ENCODE measurements around the gene MACROH2A2.

GRCh38 chr10:70123817-70124216, 71.2 kb downstream of the MACROH2A2 start:
- TF ChIP-seq GABPA (IDR thresholded peaks at IDR 0.05; ENCODE audit: low read depth) (no peak), ZNF207 (IDR thresholded peaks at IDR 0.05; ENCODE audit: borderline replicate concordance) (no peak), YY1 (IDR thresholded peaks at IDR 0.05; ENCODE audit: low read depth, low read length) (no peak), POLR2AphosphoS2 (IDR thresholded peaks at IDR 0.05; ENCODE audit: low read depth, low read length) (no peak), IRF4 (IDR thresholded peaks at IDR 0.05; ENCODE audit: low read depth, low read length) (no peak), CREB1 (IDR thresholded peaks at IDR 0.05; ENCODE audit: low read depth) (no peak), PBX3 (IDR thresholded peaks at IDR 0.05; ENCODE audit: insufficient replicate concordance, low read depth, low read length) (no peak), FOXK2 (IDR thresholded peaks at IDR 0.05) (no peak), FOXM1 (IDR thresholded peaks at IDR 0.05; ENCODE audit: low read depth, low read length) (no peak), NR2C2 (IDR thresholded peaks at IDR 0.05; ENCODE audit: borderline replicate concordance, control insufficient read depth, insufficient read length, low read depth) (no peak), MTA2 (IDR thresholded peaks at IDR 0.05; ENCODE audit: low read depth) (no peak)
- TF ChIP-seq, protein P1, sequence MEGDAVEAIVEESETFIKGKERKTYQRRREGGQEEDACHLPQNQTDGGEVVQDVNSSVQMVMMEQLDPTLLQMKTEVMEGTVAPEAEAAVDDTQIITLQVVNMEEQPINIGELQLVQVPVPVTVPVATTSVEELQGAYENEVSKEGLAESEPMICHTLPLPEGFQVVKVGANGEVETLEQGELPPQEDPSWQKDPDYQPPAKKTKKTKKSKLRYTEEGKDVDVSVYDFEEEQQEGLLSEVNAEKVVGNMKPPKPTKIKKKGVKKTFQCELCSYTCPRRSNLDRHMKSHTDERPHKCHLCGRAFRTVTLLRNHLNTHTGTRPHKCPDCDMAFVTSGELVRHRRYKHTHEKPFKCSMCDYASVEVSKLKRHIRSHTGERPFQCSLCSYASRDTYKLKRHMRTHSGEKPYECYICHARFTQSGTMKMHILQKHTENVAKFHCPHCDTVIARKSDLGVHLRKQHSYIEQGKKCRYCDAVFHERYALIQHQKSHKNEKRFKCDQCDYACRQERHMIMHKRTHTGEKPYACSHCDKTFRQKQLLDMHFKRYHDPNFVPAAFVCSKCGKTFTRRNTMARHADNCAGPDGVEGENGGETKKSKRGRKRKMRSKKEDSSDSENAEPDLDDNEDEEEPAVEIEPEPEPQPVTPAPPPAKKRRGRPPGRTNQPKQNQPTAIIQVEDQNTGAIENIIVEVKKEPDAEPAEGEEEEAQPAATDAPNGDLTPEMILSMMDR (IDR thresholded peaks at IDR 0.05 in 2 of 3, conservative IDR thresholded peaks at IDR 0.05 in 1 of 3; ENCODE audit: control insufficient read depth in 2 of 3, extremely low read depth in 1 of 3, insufficient read depth in 1 of 3, low read depth in 3 of 3, low read length in 3 of 3) = no peak

Data from GM12878 (cell line).